HEK293 (cell line): Measurements from ENCODE around the gene PARS2.

ENCODE experiments used
- GLIS1 ChIP-seq: fragments of 450-650 bp; formaldehyde crosslinking; IDR thresholded peaks from 2 replicates; pipeline ENCODE4 v1.5.1; 2016; ENCODE audit warnings: missing biosample characterization, missing genetic modification characterization
- RBAK ChIP-seq: fragments of 450-650 bp; formaldehyde crosslinking; IDR thresholded peaks from 2 replicates; pipeline ENCODE4 v1.5.1; 2016; ENCODE audit warnings: missing biosample characterization, missing genetic modification characterization
- SP7 ChIP-seq: fragments of 450-650 bp; formaldehyde crosslinking; IDR thresholded peaks from 2 replicates; pipeline ENCODE4 v1.5.1; 2016; ENCODE audit warnings: missing biosample characterization, missing genetic modification characterization
- ZFP41 ChIP-seq: fragments of 450-650 bp; formaldehyde crosslinking; IDR thresholded peaks from 2 replicates; pipeline ENCODE4 v1.5.1; 2016; ENCODE audit warnings: missing biosample characterization, missing genetic modification characterization, borderline replicate concordance
- ZNF155 ChIP-seq: fragments of 450-650 bp; formaldehyde crosslinking; IDR thresholded peaks from 2 replicates; pipeline ENCODE4 v1.5.1; 2016; ENCODE audit warnings: missing biosample characterization, missing genetic modification characterization
- ZNF169 ChIP-seq: fragments of 450-650 bp; formaldehyde crosslinking; IDR thresholded peaks from 2 replicates; pipeline ENCODE4 v1.5.1; 2016; ENCODE audit warnings: missing biosample characterization, missing genetic modification characterization
- ZNF223 ChIP-seq: fragments of 450-650 bp; formaldehyde crosslinking; IDR thresholded peaks from 2 replicates; pipeline ENCODE4 v1.5.1; 2016; ENCODE audit warnings: missing biosample characterization, missing genetic modification characterization
- ZNF366 ChIP-seq: fragments of 450-650 bp; formaldehyde crosslinking; conservative IDR thresholded peaks from 2 replicates; pipeline ENCODE4 v1.5.1; 2016; ENCODE audit warnings: missing biosample characterization, missing genetic modification characterization
- ZNF596 ChIP-seq: fragments of 450-650 bp; IDR thresholded peaks from 2 replicates; pipeline ENCODE4 v1.5.0; 2018; ENCODE audit warnings: missing biosample characterization, mild to moderate bottlenecking, missing genetic modification characterization, moderate library complexity
- ZNF776 ChIP-seq: fragments of 450-650 bp; formaldehyde crosslinking; IDR thresholded peaks from 2 replicates; pipeline ENCODE4 v1.5.0; 2017; ENCODE audit warnings: missing biosample characterization, missing genetic modification characterization, borderline replicate concordance
- ZNF830 ChIP-seq: fragments of 450-650 bp; IDR thresholded peaks from 2 replicates; pipeline ENCODE4 v1.5.0; 2018; ENCODE audit warnings: missing biosample characterization, missing genetic modification characterization, low read depth, mild to moderate bottlenecking, moderate library complexity
- TF ChIP-seq, protein P1 (sequence below): fragments of 450-650 bp; formaldehyde crosslinking; IDR thresholded peaks from 2 replicates; pipeline ENCODE4 v1.5.1; 2016; ENCODE audit warnings: missing biosample characterization, missing genetic modification characterization, borderline replicate concordance
- TF ChIP-seq, protein P2 (sequence below): IDR thresholded peaks from 2 replicates; pipeline ENCODE4 v1.6.1; 2011; ENCODE audit warnings: mild to moderate bottlenecking, low read depth, low read length, borderline replicate concordance
- TF ChIP-seq, protein P3 (sequence below): fragments of 450-650 bp; formaldehyde crosslinking; IDR thresholded peaks from 2 replicates; pipeline ENCODE4 v1.5.1; 2016; ENCODE audit warnings: missing biosample characterization, missing genetic modification characterization
- TF ChIP-seq, protein P4 (sequence below): fragments of 450-650 bp; formaldehyde crosslinking; IDR thresholded peaks from 2 replicates; pipeline ENCODE4 v1.5.0; 2017; ENCODE audit warnings: missing biosample characterization, missing genetic modification characterization, borderline replicate concordance
- TF ChIP-seq, protein P5 (sequence below): fragments of 450-650 bp; formaldehyde crosslinking; IDR thresholded peaks from 2 replicates; pipeline ENCODE4 v1.5.1; 2017; ENCODE audit warnings: missing biosample characterization, missing genetic modification characterization
- TF ChIP-seq, protein P6 (sequence below): fragments of 450-650 bp; formaldehyde crosslinking; IDR thresholded peaks from 2 replicates; pipeline ENCODE4 v1.5.1; 2016; ENCODE audit warnings: missing biosample characterization, missing genetic modification characterization
- TF ChIP-seq, protein P7 (sequence below): fragments of 450-650 bp; formaldehyde crosslinking; IDR thresholded peaks from 2 replicates; pipeline ENCODE4 v1.5.1; 2017; ENCODE audit warnings: missing biosample characterization, mild to moderate bottlenecking, missing genetic modification characterization, moderate library complexity
- TF ChIP-seq, protein P8 (sequence below): fragments of 450-650 bp; formaldehyde crosslinking; IDR thresholded peaks from 2 replicates; pipeline ENCODE4 v1.5.1; 2016; ENCODE audit warnings: missing biosample characterization, missing genetic modification characterization
- TF ChIP-seq, protein P9 (sequence below): fragments of 450-650 bp; IDR thresholded peaks from 2 replicates; pipeline ENCODE4 v1.5.1; 2018; ENCODE audit warnings: missing biosample characterization, mild to moderate bottlenecking, missing genetic modification characterization

The PARS2 gene

DNA sequence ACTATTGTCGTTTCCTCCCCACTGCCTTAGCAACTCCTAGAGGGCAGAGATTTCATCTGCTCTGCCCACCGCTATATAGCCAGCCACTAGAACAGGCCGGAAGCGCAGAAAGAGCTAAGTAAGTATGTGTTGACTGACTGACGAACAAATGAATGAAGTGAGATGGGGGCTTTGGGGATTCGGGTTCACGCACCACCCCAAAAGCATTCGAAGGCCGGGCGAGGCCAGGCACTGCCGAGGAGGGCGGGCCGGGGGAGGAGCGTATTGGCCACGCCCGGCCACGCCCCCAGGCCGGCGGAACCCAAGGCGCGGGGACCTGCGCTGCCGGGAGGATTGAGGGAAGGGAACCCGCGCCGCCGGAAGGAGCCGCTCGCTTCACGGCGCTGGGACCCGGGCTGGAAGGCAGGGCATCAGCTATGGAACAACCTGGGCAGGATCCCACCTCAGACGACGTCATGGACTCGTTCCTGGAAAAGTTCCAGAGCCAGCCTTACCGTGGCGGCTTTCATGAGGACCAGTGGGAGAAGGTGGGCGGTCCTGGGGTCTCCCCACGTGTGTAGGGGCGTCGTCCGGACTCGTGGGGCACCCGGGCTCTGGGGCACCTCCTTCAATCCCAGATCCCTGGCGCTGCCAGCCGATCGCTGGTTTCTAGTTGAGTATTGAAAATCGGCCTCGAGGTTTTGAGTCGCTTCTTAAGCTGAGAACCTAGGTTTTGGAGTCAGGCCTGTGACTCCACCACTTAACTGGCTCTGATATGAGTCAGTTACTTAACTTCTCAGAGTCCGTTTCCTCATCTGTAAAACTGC lies 48.6 kb downstream of the PARS2 start, which contains the start of gene TTC4 (continued):
- TF ChIP-seq, protein P1, sequence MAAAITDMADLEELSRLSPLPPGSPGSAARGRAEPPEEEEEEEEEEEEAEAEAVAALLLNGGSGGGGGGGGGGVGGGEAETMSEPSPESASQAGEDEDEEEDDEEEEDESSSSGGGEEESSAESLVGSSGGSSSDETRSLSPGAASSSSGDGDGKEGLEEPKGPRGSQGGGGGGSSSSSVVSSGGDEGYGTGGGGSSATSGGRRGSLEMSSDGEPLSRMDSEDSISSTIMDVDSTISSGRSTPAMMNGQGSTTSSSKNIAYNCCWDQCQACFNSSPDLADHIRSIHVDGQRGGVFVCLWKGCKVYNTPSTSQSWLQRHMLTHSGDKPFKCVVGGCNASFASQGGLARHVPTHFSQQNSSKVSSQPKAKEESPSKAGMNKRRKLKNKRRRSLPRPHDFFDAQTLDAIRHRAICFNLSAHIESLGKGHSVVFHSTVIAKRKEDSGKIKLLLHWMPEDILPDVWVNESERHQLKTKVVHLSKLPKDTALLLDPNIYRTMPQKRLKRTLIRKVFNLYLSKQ (tag by site-specific recombination) = no peak
- TF ChIP-seq, protein P2, sequence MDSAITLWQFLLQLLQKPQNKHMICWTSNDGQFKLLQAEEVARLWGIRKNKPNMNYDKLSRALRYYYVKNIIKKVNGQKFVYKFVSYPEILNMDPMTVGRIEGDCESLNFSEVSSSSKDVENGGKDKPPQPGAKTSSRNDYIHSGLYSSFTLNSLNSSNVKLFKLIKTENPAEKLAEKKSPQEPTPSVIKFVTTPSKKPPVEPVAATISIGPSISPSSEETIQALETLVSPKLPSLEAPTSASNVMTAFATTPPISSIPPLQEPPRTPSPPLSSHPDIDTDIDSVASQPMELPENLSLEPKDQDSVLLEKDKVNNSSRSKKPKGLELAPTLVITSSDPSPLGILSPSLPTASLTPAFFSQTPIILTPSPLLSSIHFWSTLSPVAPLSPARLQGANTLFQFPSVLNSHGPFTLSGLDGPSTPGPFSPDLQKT = no peak
- TF ChIP-seq SP7 (peak; percentile 93), ZNF830 (tag by site-specific recombination) (no peak), ZNF155 (tag by site-specific recombination) (no peak), ZNF366 (tag by site-specific recombination) (peak; percentile 33; the same call in 1 of the 2 replicates), ZNF223 (tag by site-specific recombination) (no peak), ZNF169 (no peak), ZNF776 (tag by site-specific recombination) (no peak), GLIS1 (tag by site-specific recombination) (peak; percentile 21; the same call in 1 of the 2 replicates), ZFP41 (tag by site-specific recombination) (no peak), RBAK (tag by site-specific recombination) (no peak), ZNF596 (tag by site-specific recombination) (peak; percentile 58; the same call in 1 of the 2 replicates)
- TF ChIP-seq, protein P3, sequence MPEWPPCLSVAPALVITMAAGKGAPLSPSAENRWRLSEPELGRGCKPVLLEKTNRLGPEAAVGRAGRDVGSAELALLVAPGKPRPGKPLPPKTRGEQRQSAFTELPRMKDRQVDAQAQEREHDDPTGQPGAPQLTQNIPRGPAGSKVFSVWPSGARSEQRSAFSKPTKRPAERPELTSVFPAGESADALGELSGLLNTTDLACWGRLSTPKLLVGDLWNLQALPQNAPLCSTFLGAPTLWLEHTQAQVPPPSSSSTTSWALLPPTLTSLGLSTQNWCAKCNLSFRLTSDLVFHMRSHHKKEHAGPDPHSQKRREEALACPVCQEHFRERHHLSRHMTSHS (tag by site-specific recombination) = no peak
- TF ChIP-seq, protein P4, sequence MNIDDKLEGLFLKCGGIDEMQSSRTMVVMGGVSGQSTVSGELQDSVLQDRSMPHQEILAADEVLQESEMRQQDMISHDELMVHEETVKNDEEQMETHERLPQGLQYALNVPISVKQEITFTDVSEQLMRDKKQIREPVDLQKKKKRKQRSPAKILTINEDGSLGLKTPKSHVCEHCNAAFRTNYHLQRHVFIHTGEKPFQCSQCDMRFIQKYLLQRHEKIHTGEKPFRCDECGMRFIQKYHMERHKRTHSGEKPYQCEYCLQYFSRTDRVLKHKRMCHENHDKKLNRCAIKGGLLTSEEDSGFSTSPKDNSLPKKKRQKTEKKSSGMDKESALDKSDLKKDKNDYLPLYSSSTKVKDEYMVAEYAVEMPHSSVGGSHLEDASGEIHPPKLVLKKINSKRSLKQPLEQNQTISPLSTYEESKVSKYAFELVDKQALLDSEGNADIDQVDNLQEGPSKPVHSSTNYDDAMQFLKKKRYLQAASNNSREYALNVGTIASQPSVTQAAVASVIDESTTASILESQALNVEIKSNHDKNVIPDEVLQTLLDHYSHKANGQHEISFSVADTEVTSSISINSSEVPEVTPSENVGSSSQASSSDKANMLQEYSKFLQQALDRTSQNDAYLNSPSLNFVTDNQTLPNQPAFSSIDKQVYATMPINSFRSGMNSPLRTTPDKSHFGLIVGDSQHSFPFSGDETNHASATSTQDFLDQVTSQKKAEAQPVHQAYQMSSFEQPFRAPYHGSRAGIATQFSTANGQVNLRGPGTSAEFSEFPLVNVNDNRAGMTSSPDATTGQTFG (tag by site-specific recombination) = peak; percentile 87; the same call in 1 of the 2 replicates
- TF ChIP-seq, protein P5, sequence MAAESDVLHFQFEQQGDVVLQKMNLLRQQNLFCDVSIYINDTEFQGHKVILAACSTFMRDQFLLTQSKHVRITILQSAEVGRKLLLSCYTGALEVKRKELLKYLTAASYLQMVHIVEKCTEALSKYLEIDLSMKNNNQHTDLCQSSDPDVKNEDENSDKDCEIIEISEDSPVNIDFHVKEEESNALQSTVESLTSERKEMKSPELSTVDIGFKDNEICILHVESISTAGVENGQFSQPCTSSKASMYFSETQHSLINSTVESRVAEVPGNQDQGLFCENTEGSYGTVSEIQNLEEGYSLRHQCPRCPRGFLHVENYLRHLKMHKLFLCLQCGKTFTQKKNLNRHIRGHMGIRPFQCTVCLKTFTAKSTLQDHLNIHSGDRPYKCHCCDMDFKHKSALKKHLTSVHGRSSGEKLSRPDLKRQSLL (tag by site-specific recombination) = no peak
- TF ChIP-seq, protein P6, sequence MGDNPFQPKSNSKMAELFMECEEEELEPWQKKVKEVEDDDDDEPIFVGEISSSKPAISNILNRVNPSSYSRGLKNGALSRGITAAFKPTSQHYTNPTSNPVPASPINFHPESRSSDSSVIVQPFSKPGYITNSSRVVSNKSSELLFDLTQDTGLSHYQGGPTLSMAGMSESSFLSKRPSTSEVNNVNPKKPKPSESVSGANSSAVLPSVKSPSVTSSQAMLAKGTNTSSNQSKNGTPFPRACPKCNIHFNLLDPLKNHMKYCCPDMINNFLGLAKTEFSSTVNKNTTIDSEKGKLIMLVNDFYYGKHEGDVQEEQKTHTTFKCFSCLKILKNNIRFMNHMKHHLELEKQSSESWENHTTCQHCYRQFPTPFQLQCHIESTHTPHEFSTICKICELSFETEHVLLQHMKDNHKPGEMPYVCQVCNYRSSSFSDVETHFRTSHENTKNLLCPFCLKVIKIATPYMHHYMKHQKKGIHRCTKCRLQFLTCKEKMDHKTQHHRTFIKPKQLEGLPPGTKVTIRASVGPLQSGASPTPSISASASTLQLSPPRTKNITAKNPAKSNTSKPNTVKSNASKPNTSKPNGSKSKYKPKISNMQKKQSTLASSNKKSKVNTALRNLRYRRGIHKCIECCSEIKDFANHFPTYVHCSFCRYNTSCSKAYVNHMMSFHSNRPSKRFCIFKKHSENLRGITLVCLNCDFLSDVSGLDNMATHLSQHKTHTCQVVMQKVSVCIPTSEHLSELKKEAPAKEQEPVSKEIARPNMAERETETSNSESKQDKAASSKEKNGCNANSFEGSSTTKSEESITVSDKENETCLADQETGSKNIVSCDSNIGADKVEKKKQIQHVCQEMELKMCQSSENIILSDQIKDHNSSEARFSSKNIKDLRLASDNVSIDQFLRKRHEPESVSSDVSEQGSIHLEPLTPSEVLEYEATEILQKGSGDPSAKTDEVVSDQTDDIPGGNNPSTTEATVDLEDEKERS (tag by site-specific recombination) = no peak
- TF ChIP-seq, protein P7, sequence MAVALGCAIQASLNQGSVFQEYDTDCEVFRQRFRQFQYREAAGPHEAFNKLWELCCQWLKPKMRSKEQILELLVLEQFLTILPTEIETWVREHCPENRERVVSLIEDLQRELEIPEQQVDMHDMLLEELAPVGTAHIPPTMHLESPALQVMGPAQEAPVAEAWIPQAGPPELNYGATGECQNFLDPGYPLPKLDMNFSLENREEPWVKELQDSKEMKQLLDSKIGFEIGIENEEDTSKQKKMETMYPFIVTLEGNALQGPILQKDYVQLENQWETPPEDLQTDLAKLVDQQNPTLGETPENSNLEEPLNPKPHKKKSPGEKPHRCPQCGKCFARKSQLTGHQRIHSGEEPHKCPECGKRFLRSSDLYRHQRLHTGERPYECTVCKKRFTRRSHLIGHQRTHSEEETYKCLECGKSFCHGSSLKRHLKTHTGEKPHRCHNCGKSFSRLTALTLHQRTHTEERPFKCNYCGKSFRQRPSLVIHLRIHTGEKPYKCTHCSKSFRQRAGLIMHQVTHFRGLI (tag by site-specific recombination) = 0 out of 2 replicates have a peak, but pooled peaks have one; percentile 19
- TF ChIP-seq, protein P8, sequence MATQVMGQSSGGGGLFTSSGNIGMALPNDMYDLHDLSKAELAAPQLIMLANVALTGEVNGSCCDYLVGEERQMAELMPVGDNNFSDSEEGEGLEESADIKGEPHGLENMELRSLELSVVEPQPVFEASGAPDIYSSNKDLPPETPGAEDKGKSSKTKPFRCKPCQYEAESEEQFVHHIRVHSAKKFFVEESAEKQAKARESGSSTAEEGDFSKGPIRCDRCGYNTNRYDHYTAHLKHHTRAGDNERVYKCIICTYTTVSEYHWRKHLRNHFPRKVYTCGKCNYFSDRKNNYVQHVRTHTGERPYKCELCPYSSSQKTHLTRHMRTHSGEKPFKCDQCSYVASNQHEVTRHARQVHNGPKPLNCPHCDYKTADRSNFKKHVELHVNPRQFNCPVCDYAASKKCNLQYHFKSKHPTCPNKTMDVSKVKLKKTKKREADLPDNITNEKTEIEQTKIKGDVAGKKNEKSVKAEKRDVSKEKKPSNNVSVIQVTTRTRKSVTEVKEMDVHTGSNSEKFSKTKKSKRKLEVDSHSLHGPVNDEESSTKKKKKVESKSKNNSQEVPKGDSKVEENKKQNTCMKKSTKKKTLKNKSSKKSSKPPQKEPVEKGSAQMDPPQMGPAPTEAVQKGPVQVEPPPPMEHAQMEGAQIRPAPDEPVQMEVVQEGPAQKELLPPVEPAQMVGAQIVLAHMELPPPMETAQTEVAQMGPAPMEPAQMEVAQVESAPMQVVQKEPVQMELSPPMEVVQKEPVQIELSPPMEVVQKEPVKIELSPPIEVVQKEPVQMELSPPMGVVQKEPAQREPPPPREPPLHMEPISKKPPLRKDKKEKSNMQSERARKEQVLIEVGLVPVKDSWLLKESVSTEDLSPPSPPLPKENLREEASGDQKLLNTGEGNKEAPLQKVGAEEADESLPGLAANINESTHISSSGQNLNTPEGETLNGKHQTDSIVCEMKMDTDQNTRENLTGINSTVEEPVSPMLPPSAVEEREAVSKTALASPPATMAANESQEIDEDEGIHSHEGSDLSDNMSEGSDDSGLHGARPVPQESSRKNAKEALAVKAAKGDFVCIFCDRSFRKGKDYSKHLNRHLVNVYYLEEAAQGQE (tag by site-specific recombination) = no peak
- TF ChIP-seq, protein P9, sequence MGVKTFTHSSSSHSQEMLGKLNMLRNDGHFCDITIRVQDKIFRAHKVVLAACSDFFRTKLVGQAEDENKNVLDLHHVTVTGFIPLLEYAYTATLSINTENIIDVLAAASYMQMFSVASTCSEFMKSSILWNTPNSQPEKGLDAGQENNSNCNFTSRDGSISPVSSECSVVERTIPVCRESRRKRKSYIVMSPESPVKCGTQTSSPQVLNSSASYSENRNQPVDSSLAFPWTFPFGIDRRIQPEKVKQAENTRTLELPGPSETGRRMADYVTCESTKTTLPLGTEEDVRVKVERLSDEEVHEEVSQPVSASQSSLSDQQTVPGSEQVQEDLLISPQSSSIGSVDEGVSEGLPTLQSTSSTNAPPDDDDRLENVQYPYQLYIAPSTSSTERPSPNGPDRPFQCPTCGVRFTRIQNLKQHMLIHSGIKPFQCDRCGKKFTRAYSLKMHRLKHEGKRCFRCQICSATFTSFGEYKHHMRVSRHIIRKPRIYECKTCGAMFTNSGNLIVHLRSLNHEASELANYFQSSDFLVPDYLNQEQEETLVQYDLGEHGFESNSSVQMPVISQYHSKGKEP (tag by site-specific recombination) = no peak
